Measurements from ENCODE around the gene RCAN2. TPM values are rescaled to one million over a fixed set of nuclear protein-coding genes. Genes with fewer than 3 reads are reported as not detected.

RCAN2 gene
- total and polyA plus RNA-seq, 2 experiments from 2014 or later, result 6.0 to 9.3 TPM

GRCh38 chr6:46347669-46348068 lies 143.6 kb downstream of the RCAN2 start:
- Histone ChIP-seq H3K36me3 (ENCODE audit: insufficient read depth) (no peaks in the 10 kb centered on the region), H3K9me2 (ENCODE audit: insufficient read depth) (peaks cover 7% of the 10 kb centered on the region; the same call in 1 of the 2 replicates), H2AFZ (no peak overlapping the region), H4K20me1 (replicated peaks; ENCODE audit: insufficient read depth) (no peaks in the 10 kb centered on the region), H3K4me2 (no peak overlapping the region), H3F3A (replicated peaks; ENCODE audit: low read depth) (no peaks in the 10 kb centered on the region), H3K4me3 (no peak overlapping the region), H3K4me1 (ENCODE audit: insufficient read depth) (no peaks in the 10 kb centered on the region), H3K27me3 (ENCODE audit: insufficient read depth) (no peaks in the 10 kb centered on the region), H3K79me2 (replicated peaks; ENCODE audit: insufficient read depth) (no peaks in the 10 kb centered on the region), H3K27ac (ENCODE audit: low read depth) (no peak overlapping the region)
- no peaks in the 10 kb centered on the region; the same call in 1 of the 3 replicates for H3K4me1 Mint-ChIP-seq
- H3K4me3 Mint-ChIP-seq, result no peak overlapping the region
- no peaks in the 10 kb centered on the region; the same call in 2 of the 3 replicates for H3K9me3 Mint-ChIP-seq
- TF ChIP-seq JUNB (IDR thresholded peaks at IDR 0.05; ENCODE audit: unreplicated experiment) (no peak), EZH2phosphoT487 (IDR thresholded peaks at IDR 0.05; ENCODE audit: unreplicated experiment) (no peak), STAT1 (IDR thresholded peaks at IDR 0.05; ENCODE audit: unreplicated experiment) (no peak), REST (IDR thresholded peaks at IDR 0.05; ENCODE audit: unreplicated experiment) (no peak), POLR2AphosphoS5 (IDR thresholded peaks at IDR 0.05; ENCODE audit: low read depth) (no peak), ZNF331 (CRISPR knock-in tag; IDR thresholded peaks at IDR 0.05; ENCODE audit: low read depth) (no peak), EZH2 (IDR thresholded peaks at IDR 0.05; ENCODE audit: low read depth, unreplicated experiment) (no peak), CREB1 (CRISPR knock-in tag; IDR thresholded peaks at IDR 0.05; ENCODE audit: low read depth) (no peak), ZNF462 (CRISPR knock-in tag; IDR thresholded peaks at IDR 0.05) (no peak), ZNF114 (CRISPR knock-in tag; IDR thresholded peaks at IDR 0.05) (no peak), NANOG (IDR thresholded peaks at IDR 0.05; ENCODE audit: borderline replicate concordance) (no peak)
- TF ChIP-seq, protein P1, sequence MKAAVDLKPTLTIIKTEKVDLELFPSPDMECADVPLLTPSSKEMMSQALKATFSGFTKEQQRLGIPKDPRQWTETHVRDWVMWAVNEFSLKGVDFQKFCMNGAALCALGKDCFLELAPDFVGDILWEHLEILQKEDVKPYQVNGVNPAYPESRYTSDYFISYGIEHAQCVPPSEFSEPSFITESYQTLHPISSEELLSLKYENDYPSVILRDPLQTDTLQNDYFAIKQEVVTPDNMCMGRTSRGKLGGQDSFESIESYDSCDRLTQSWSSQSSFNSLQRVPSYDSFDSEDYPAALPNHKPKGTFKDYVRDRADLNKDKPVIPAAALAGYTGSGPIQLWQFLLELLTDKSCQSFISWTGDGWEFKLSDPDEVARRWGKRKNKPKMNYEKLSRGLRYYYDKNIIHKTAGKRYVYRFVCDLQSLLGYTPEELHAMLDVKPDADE (IDR thresholded peaks at IDR 0.05), result no peak
- TF ChIP-seq, protein P2, sequence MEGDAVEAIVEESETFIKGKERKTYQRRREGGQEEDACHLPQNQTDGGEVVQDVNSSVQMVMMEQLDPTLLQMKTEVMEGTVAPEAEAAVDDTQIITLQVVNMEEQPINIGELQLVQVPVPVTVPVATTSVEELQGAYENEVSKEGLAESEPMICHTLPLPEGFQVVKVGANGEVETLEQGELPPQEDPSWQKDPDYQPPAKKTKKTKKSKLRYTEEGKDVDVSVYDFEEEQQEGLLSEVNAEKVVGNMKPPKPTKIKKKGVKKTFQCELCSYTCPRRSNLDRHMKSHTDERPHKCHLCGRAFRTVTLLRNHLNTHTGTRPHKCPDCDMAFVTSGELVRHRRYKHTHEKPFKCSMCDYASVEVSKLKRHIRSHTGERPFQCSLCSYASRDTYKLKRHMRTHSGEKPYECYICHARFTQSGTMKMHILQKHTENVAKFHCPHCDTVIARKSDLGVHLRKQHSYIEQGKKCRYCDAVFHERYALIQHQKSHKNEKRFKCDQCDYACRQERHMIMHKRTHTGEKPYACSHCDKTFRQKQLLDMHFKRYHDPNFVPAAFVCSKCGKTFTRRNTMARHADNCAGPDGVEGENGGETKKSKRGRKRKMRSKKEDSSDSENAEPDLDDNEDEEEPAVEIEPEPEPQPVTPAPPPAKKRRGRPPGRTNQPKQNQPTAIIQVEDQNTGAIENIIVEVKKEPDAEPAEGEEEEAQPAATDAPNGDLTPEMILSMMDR (conservative IDR thresholded peaks at IDR 0.05; ENCODE audit: low read depth in 2 of 2), result no peak
- H3K36me3 Mint-ChIP-seq (ENCODE audit: low read depth), result no peaks in the 10 kb centered on the region
- H3K27ac Mint-ChIP-seq, result no peak overlapping the region
- DNase-seq (ENCODE audit: low spot score), result no peak
- ATAC-seq, result no peak
- no peaks in the 10 kb centered on the region for H3K27me3 Mint-ChIP-seq (ENCODE audit: insufficient read depth, low read depth, poor library complexity)
